Heart left ventricle (tissue), 13 donors: ENCODE data around the gene B3GALT2.

ENCODE experiments used
- POLR2A ChIP-seq, 2 donors: fragments of 450-650 bp; IDR thresholded peaks; one replicate each; pipeline ENCODE4 v1.6.1; 2017; ENCODE audit warnings: antibody characterized with exemption in 2 of 2, mild to moderate bottlenecking in 2 of 2, moderate library complexity in 2 of 2
- TF ChIP-seq, protein P1 (sequence below), 12 donors: fragments of 200-600 bp; sonication (generic) in 4 of 12; IDR thresholded peaks; one replicate each; pipeline versions ENCODE4 v1.5.0 to v1.8.0; 2018 to 2022; ENCODE audit warnings: antibody characterized with exemption in 12 of 12, mild to moderate bottlenecking in 5 of 12
- donor health status: ischemic (EF 13 %, LVEDD 7.1; RV severe dilation, severe dysfunction).
- donor health status: DM: no; HTN: yes; CAD: no.
- donor health status: DM: no; HTN: no; CAD: no.
- donor health status: ischemic (EF 25% LVEDD 6.9; RV normal size, moderate dysfunction).
- donor health status: ischemic (EF 25% LVEDD 5.7; RV mildly dilated, moderate dysfunction).
- donor health status: ischemic (EF 35%, LVEDD 5.7; RV mildly dilated, moderate dysfunction).
- donor health status: nonischemic (EF 11% LVEDD 7.7; RV severe dilation, severe dysfunction).
- donor health status: DM: yes; HTN: yes; CAD: no.
- donor health status: PGD.
- donor health status: ischemic (EF 29% LVEDD 5.4; RV normal size, mild dysfunction).
- donor health status: nonischemic (EF 23%, LVEDD 6.1; RV moderate dilation, normal function).

DNA sequence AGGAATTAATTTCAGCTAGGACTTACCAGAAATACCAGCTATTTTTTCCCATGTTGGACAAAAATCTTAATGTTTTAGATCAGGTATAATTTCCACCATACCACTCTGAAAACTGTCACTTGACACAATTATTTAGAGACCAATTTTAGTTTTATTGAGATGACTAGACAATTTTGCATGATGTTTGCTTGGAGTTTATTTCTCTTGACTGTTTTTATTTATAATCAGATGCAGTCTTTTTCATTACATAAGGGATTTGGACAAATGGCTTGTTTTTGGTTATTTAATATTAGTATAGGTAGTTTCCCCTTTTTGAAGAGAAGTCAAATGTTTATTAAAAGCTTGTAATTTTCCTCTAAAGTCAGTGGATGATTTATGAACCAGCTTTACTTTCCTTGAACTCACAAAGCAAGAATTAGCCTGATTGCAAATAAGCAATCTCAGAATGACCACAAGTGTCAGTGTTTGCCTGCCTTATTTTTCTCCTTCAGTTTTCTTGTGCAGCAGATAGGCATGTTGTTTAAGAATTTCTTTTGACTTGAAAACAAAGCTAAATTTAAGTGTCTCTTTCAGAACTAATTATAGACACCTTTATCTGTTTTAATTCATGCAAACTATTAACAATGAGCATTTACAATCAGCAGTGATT, 3.8 kb upstream of the B3GALT2 start:
- TF ChIP-seq POLR2A (IDR thresholded peaks at IDR 0.05) = no peak
- TF ChIP-seq, protein P1, sequence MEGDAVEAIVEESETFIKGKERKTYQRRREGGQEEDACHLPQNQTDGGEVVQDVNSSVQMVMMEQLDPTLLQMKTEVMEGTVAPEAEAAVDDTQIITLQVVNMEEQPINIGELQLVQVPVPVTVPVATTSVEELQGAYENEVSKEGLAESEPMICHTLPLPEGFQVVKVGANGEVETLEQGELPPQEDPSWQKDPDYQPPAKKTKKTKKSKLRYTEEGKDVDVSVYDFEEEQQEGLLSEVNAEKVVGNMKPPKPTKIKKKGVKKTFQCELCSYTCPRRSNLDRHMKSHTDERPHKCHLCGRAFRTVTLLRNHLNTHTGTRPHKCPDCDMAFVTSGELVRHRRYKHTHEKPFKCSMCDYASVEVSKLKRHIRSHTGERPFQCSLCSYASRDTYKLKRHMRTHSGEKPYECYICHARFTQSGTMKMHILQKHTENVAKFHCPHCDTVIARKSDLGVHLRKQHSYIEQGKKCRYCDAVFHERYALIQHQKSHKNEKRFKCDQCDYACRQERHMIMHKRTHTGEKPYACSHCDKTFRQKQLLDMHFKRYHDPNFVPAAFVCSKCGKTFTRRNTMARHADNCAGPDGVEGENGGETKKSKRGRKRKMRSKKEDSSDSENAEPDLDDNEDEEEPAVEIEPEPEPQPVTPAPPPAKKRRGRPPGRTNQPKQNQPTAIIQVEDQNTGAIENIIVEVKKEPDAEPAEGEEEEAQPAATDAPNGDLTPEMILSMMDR (IDR thresholded peaks at IDR 0.05) = peak in 10 of 12 donors; percentile 19 to 56 (median 36)
